GM12864 (cell line): Measurements from ENCODE around the gene BRD3OS.
"Not testable (repeated sequence)": the region's sequence is repeated elsewhere in the genome, so short reads cannot be mapped to it uniquely, and the experiment has no call there.

Source experiments
- DNase-seq: peaks from one replicate; pipeline ENCODE4 v3.0.0-alpha.2; 2011; ENCODE audit warnings: low read depth
- H3K4me3 ChIP-seq: 2 replicates; pipeline ENCODE4 v1.5.1; 2011; ENCODE audit warnings: mild to moderate bottlenecking, low read depth, low read length, control low read depth
- TF ChIP-seq, protein P1 (sequence below): IDR thresholded peaks from 2 replicates; pipeline ENCODE4 v1.5.1; 2011; ENCODE audit warnings: low read depth, mild to moderate bottlenecking, moderate library complexity, low read length, control low read depth, inconsistent platforms; ENCODE audit errors: missing control alignments

The BRD3OS gene

DNA sequence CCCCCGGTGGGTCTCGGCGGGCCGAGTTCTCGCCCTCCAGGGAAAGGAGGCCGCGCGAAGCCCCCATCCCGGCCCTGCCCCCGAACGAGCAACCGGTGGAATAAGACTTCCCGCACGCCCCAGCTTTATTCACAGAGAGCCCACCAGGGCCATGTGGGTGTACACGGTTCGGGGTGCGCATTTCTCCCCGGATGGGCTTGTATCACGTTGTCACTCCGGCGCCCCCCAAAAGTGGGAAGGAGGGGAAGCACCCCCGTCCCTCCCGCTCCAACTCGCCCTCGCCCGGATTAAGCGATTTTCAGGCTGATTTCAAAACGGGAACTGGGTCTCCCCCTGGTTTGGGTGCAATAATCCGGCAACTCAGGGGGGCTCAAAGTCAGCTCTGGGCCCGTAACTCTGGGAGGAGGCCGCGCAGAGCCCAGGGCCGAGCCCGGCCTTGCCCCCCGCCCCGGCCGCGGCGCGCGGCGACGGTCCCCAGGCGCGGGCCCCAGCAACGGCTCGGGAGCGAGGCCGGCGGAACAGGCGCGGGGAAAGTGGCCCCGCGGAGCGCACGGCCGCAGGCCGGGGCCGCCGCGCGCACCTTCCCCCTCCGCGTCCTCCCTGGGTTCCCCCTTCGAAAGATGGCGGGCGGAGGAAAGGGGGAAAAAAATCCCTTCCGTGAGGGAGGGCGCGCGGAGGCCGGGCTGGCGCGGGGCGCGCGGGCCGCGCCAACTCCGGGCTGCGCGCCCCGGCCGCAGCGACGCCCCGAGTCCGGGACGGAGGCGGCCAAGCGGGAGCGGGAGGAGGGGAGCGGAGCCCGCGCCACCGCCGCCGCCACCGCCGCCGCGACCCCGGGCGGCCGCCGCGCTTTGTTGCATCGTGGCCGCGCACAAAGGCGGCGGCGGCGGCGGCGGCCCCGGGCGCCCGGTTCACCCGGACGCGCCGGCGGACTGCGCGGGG, 41.9 kb downstream of the BRD3OS start:
- TF ChIP-seq, protein P1, sequence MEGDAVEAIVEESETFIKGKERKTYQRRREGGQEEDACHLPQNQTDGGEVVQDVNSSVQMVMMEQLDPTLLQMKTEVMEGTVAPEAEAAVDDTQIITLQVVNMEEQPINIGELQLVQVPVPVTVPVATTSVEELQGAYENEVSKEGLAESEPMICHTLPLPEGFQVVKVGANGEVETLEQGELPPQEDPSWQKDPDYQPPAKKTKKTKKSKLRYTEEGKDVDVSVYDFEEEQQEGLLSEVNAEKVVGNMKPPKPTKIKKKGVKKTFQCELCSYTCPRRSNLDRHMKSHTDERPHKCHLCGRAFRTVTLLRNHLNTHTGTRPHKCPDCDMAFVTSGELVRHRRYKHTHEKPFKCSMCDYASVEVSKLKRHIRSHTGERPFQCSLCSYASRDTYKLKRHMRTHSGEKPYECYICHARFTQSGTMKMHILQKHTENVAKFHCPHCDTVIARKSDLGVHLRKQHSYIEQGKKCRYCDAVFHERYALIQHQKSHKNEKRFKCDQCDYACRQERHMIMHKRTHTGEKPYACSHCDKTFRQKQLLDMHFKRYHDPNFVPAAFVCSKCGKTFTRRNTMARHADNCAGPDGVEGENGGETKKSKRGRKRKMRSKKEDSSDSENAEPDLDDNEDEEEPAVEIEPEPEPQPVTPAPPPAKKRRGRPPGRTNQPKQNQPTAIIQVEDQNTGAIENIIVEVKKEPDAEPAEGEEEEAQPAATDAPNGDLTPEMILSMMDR: no peak
- H3K4me3 ChIP-seq: peak overlapping the region; percentile 62
- DNase-seq: no peak

- TF ChIP-seq, protein P1: no peak
- peak within 1 kb of the TSS; percentile 76 for H3K4me3 ChIP-seq
- peak; percentile 49 for DNase-seq
Measured at GRCh38 chr9:134067904-134068743, 42.8 kb downstream of the BRD3OS start, which contains the start of gene BRD3. Gene BRD3 (minus strand): TSS chr9:134068026. CDS start chr9:134053477, 14,549 bp downstream.

- TF ChIP-seq, protein P1: no peak
- peak overlapping the region; percentile 76 for H3K4me3 ChIP-seq
- no peak for DNase-seq
Measured at GRCh38 chr9:134068744-134069479, 43.6 kb downstream of the BRD3OS start.

DNA sequence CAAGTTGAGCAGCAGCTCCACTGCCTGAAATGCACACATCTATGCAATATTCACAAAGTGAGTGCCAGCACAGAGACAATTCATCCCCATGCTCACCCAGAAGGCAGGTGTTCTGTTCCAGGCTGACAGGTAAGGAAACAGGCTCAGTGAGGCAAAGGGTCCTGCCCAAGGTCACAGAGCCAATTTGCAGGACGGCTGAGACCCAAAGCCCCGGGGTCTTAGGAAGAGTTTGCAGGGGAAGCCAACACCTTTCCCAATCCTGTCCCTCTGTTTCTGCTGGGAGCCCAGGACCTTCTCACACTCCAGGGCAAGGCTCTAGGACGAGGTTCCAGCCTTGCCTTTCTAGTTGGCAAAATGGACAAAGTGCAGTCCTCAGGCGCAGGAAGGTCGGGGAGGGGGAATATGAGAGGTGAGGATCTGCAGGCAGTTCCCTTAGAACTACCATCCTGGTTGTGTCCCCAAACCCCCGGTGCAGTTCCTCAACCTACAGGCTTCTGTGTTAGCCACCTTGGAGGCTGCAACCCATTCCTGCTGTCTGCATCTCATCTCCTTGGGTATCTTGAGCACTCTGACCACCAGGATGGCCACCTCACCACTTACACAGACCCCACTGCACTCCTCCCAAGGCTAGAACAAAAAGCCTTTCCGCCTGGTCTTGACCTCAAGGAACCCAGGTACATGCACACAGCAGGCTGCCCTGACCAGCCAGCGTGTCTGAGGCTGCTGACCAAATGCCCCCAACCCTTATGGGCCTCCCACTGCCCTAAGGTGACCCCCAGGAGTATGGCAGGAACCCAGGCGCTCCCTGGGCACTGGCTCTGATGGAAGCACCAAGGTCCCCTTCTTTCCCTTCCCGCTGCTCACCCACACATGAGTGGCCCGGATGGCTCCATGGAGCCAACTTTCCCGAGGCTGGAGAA, 44.5 kb downstream of the BRD3OS start:
- TF ChIP-seq, protein P1: no peak
- no peak overlapping the region for H3K4me3 ChIP-seq
- no peak for DNase-seq

- no peak overlapping the region for H3K4me3 ChIP-seq
- no peak for DNase-seq
- TF ChIP-seq, protein P1: no peak
Measured at GRCh38 chr9:134071149-134071548, 45.9 kb downstream of the BRD3OS start.

DNA sequence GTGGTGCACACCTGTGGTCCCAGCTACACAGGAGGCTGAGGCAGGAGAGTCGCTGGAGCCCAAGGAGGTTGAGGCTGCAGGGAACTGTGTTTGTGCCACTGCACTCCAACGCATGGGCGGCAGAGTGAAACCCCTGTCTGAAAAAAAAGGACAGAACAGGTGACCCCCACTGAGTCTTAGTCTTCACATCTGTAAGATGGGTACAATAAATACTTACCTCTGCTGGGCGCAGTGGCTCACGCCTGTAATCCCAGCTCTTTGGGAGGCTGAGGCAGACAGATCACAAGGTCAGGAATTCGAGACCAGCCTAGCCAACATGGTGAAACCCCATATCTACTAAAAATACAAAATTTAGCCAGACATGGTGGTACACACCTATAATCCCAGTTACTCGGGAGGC, 47.4 kb downstream of the BRD3OS start:
- not testable (repeated sequence) for DNase-seq, H3K4me3 ChIP-seq
